HFFc6 (cell line): ENCODE data around the gene LRRC15. TPM values are rescaled to one million over a fixed set of nuclear protein-coding genes. Genes with fewer than 3 reads are reported as not detected.
A peak's percentile ranks its signal among the peaks of the same experiment; 100 is the strongest.

Source experiments
- DNase-seq: peaks from one replicate; pipeline ENCODE4 v3.0.0-alpha.2; 2018
- H3K27ac Mint-ChIP-seq: 2 replicates; pipeline ENCODE4 v1.8.0; 2020; ENCODE audit warnings: mild to moderate bottlenecking, mixed read lengths
- H3K27me3 Mint-ChIP-seq: 2 replicates; pipeline ENCODE4 v1.8.0; 2021; ENCODE audit warnings: mild to moderate bottlenecking, moderate library complexity, mixed read lengths; ENCODE audit not compliant: insufficient read depth
- H3K36me3 Mint-ChIP-seq: 2 replicates; pipeline ENCODE4 v1.8.0; 2021; ENCODE audit warnings: low read depth, mixed read lengths
- H3K4me1 Mint-ChIP-seq: 2 replicates; pipeline ENCODE4 v1.8.0; 2020; ENCODE audit warnings: low read depth, mixed read lengths
- H3K4me3 Mint-ChIP-seq: 2 replicates; pipeline ENCODE4 v1.8.0; 2020; ENCODE audit warnings: mild to moderate bottlenecking, moderate library complexity, mixed read lengths
- H3K9me3 Mint-ChIP-seq: 2 replicates; pipeline ENCODE4 v1.8.0; 2020; ENCODE audit warnings: mild to moderate bottlenecking, mixed read lengths
- total RNA-seq, 6 experiments: library from RNA; stranded (reverse); fragmentation: NEBNext Ultra II Directional; extraction: Animal tissue kit (Norgen Biotek cat#: 25700); gene quantifications; 2 replicates in 1 of 6; 3 replicates in 5 of 6; pipeline ENCODE4 v1.2.3, GENCODE V29; 2021
- TF ChIP-seq, protein P1 (sequence below): fragments of 200-600 bp; sonication (generic); IDR thresholded peaks from 2 replicates; pipeline ENCODE4 v1.5.0; 2021; ENCODE audit warnings: antibody characterized with exemption, mild to moderate bottlenecking

LRRC15 gene
- total RNA-seq, 6 experiments from 2014 or later = 130 to 211 (median 176) TPM

- DNase-seq = no peak
- H3K27ac Mint-ChIP-seq = no peak overlapping the region
- no peaks in the 10 kb centered on the region for H3K36me3 Mint-ChIP-seq
- H3K4me3 Mint-ChIP-seq = no peak overlapping the region
- TF ChIP-seq, protein P1, sequence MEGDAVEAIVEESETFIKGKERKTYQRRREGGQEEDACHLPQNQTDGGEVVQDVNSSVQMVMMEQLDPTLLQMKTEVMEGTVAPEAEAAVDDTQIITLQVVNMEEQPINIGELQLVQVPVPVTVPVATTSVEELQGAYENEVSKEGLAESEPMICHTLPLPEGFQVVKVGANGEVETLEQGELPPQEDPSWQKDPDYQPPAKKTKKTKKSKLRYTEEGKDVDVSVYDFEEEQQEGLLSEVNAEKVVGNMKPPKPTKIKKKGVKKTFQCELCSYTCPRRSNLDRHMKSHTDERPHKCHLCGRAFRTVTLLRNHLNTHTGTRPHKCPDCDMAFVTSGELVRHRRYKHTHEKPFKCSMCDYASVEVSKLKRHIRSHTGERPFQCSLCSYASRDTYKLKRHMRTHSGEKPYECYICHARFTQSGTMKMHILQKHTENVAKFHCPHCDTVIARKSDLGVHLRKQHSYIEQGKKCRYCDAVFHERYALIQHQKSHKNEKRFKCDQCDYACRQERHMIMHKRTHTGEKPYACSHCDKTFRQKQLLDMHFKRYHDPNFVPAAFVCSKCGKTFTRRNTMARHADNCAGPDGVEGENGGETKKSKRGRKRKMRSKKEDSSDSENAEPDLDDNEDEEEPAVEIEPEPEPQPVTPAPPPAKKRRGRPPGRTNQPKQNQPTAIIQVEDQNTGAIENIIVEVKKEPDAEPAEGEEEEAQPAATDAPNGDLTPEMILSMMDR = no peak
- peaks cover 2% of the 10 kb centered on the region; the same call in 1 of the 2 replicates for H3K27me3 Mint-ChIP-seq
- H3K9me3 Mint-ChIP-seq = no peaks in the 10 kb centered on the region
- peaks cover 18% of the 10 kb centered on the region for H3K4me1 Mint-ChIP-seq
Measured at GRCh38 chr3:194348354-194348753, 21.2 kb downstream of the LRRC15 start.

DNA sequence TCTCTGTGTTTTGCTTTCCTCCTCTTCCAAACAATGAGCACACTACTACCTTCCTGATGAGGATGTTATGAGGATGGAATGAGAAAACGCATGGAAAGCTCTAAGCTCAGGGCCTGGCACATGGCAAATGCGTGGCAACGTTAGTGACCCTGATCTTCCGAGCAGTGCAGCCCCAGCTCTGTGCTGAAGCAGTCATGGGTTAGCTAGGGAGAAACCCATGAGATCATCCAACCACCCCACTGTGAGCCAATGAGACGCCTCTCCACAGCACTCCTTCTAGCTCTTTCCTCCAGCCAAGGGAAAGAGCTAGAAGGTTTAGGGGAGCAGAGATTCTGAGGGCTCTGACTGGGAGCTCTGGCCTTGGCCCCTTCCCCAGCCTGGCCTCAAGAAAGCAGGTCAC, 22.9 kb downstream of the LRRC15 start:
- Mint-ChIP-seq H3K4me1 (peaks cover 30% of the 10 kb centered on the region), H3K27me3 (peaks cover 4% of the 10 kb centered on the region; the same call in 1 of the 2 replicates), H3K4me3 (no peak overlapping the region), H3K36me3 (no peaks in the 10 kb centered on the region), H3K9me3 (no peaks in the 10 kb centered on the region), H3K27ac (no peak overlapping the region)
- TF ChIP-seq, protein P1 = no peak
- DNase-seq = no peak

DNA sequence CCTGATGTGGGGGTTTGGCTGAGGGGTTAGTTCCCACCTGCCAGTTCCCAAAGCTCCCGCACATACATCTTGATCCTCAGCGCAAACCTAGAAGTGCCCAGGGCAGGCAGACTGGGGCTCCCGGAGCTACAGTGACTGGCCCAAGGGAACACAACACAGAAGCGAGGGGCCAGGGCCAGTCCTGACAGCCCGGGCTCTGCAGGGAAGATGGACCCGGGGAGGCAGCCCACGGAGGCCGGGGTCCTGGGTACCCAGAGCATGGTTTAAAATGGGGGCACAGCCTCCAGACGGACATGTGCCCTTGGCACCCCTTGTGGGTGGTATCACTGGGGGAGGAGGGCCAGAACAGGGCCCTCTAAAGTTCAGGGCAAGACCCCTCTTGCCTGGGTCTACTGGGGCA, 23.5 kb downstream of the LRRC15 start:
- no peak for DNase-seq
- Mint-ChIP-seq H3K9me3 (no peaks in the 10 kb centered on the region), H3K27ac (no peak overlapping the region), H3K4me3 (no peak overlapping the region), H3K27me3 (peaks cover 4% of the 10 kb centered on the region; the same call in 1 of the 2 replicates), H3K4me1 (peaks cover 30% of the 10 kb centered on the region), H3K36me3 (no peaks in the 10 kb centered on the region)
- TF ChIP-seq, protein P1 = no peak

GRCh38 chr3:194344012-194344411, 25.5 kb downstream of the LRRC15 start:
- Mint-ChIP-seq H3K36me3 (no peaks in the 10 kb centered on the region), H3K27me3 (peaks cover 7% of the 10 kb centered on the region), H3K9me3 (no peaks in the 10 kb centered on the region), H3K4me1 (peaks cover 21% of the 10 kb centered on the region), H3K27ac (no peak overlapping the region), H3K4me3 (peak overlapping the region; percentile 51)
- peak; percentile 55 for DNase-seq
- TF ChIP-seq, protein P1 = peak; percentile 97

- TF ChIP-seq, protein P1 = no peak
- no peaks in the 10 kb centered on the region for H3K9me3 Mint-ChIP-seq
- no peaks in the 10 kb centered on the region for H3K36me3 Mint-ChIP-seq
- H3K27ac Mint-ChIP-seq = no peak overlapping the region
- no peak for DNase-seq
- H3K4me3 Mint-ChIP-seq = peak overlapping the region; percentile 51
- peaks cover 7% of the 10 kb centered on the region for H3K27me3 Mint-ChIP-seq
- peaks cover 21% of the 10 kb centered on the region for H3K4me1 Mint-ChIP-seq
Measured at GRCh38 chr3:194343561-194343893, 26.0 kb downstream of the LRRC15 start.
